ENCODE measurements around the gene EFTUD2.
"Not testable (repeated sequence)": the region's sequence is repeated elsewhere in the genome, so short reads cannot be mapped to it uniquely, and the experiment has no call there.

EFTUD2 gene

GRCh38 chr17:44846206-44846605 is 53.0 kb downstream of the EFTUD2 start:
- DNase-seq = no peak

GRCh38 chr17:44844390-44844830 is 54.8 kb downstream of the EFTUD2 start:
- DNase-seq = no peak

- DNase-seq = no peak
Observed at GRCh38 chr17:44842748-44843147, 56.5 kb downstream of the EFTUD2 start.

- no peak for DNase-seq
Observed at GRCh38 chr17:44840936-44841335, 58.3 kb downstream of the EFTUD2 start.

- DNase-seq = no peak
Observed at GRCh38 chr17:44840274-44840673, 59.0 kb downstream of the EFTUD2 start.

- DNase-seq = no peak
Observed at GRCh38 chr17:44837196-44837595, 62.0 kb downstream of the EFTUD2 start.

- DNase-seq = no peak
Observed at GRCh38 chr17:44832805-44833204, 66.4 kb downstream of the EFTUD2 start.

- no peak for DNase-seq
Observed at GRCh38 chr17:44831371-44831770, 67.9 kb downstream of the EFTUD2 start.

GRCh38 chr17:44830359-44831288 is 68.6 kb downstream of the EFTUD2 start:
- DNase-seq = no peak

GRCh38 chr17:44829523-44830358 is 69.5 kb downstream of the EFTUD2 start, which contains the start of gene GJC1:
TSS of gene GJC1 (minus strand) at chr17:44830287. CDS start at chr17:44805817, 24,470 bp downstream.
- DNase-seq = no peak

GRCh38 chr17:44828919-44829522 is 70.2 kb downstream of the EFTUD2 start:
- no peak for DNase-seq

GRCh38 chr17:44827863-44828262 is 71.4 kb downstream of the EFTUD2 start:
- DNase-seq = no peak

GRCh38 chr17:44826123-44826790 is 73.0 kb downstream of the EFTUD2 start:
- no peak for DNase-seq

- DNase-seq = not testable (repeated sequence)
Observed at GRCh38 chr17:44825236-44825635, 74.0 kb downstream of the EFTUD2 start.

GRCh38 chr17:44820631-44821212 is 78.5 kb downstream of the EFTUD2 start:
- peak; percentile 79 for DNase-seq

- DNase-seq = not testable (repeated sequence)
Observed at GRCh38 chr17:44818508-44818907, 80.7 kb downstream of the EFTUD2 start.

- no peak for DNase-seq
Observed at GRCh38 chr17:44812263-44812662, 87.0 kb downstream of the EFTUD2 start.

- not testable (repeated sequence) for DNase-seq
Observed at GRCh38 chr17:44808656-44809388, 90.4 kb downstream of the EFTUD2 start.

- no peak for DNase-seq
Observed at GRCh38 chr17:44808156-44808555, 91.1 kb downstream of the EFTUD2 start.

GRCh38 chr17:44807817-44808155 is 91.5 kb downstream of the EFTUD2 start:
- no peak for DNase-seq

GRCh38 chr17:44807093-44807816 is 92.0 kb downstream of the EFTUD2 start:
- no peak for DNase-seq

All from NCI-H1092 (cell line).